Esophagus (tissue), 2 donors: Measurements from ENCODE around the gene OTC. TPM values are rescaled to one million over a fixed set of nuclear protein-coding genes. Genes with fewer than 3 reads are reported as not detected.

ENCODE experiments used
- H3K27ac ChIP-seq, 2 donors: one replicate each; pipeline ENCODE4 v1.5.1; 2013; ENCODE audit warnings: low read depth in 2 of 2, mild to moderate bottlenecking in 2 of 2, inconsistent platforms in 1 of 2, low read length in 1 of 2, moderate library complexity in 1 of 2
- H3K27me3 ChIP-seq, 2 donors: one replicate each; pipeline ENCODE4 v1.6.1; 2013; ENCODE audit warnings: low read length in 2 of 2, control low read depth in 1 of 2, mild to moderate bottlenecking in 1 of 2; ENCODE audit not compliant: insufficient read depth in 2 of 2, control insufficient read depth in 1 of 2
- H3K36me3 ChIP-seq, 2 donors: one replicate each; pipeline ENCODE4 v1.6.1; 2013; ENCODE audit warnings: low read length in 1 of 2; ENCODE audit not compliant: control insufficient read depth in 2 of 2, insufficient read depth in 2 of 2
- H3K4me1 ChIP-seq, 2 donors: one replicate each; pipeline ENCODE4 v1.6.1; 2013; ENCODE audit warnings: low read length in 1 of 2; ENCODE audit not compliant: control insufficient read depth in 2 of 2, insufficient read depth in 2 of 2
- H3K4me3 ChIP-seq, 2 donors: one replicate each; pipeline ENCODE4 v1.5.1; 2013; ENCODE audit warnings: low read length in 2 of 2, mild to moderate bottlenecking in 2 of 2, low read depth in 1 of 2, moderate library complexity in 1 of 2
- H3K9me3 ChIP-seq, 2 donors: one replicate each; pipeline ENCODE4 v1.6.1; 2013; ENCODE audit warnings: mild to moderate bottlenecking in 2 of 2, low read depth in 1 of 2, low read length in 1 of 2, moderate library complexity in 1 of 2; ENCODE audit not compliant: control insufficient read depth in 2 of 2, insufficient read depth in 1 of 2
- WGBS, 2 donors: extraction: QIAGEN DNeasy Blood & Tissue Kit; methylation state at CpG; one replicate each; pipeline ENCODE4 v1.1.7; 2013; 5-methylcytosine and 5-hydroxymethylcytosine counted together
- polyA plus RNA-seq, 2 donors: library from polyadenylated mRNA; stranded (reverse); fragments of 200-250 nt; gene quantifications; one replicate each; pipeline ENCODE4 v1.2.3, GENCODE V29; 2013
- donor health status: healthy with polysubstance abuse.
- donor health status: Bipolar disorder and iron deficiency.

OTC gene
- polyA plus RNA-seq, 2 donors: 0.12 to 0.20 TPM

DNA sequence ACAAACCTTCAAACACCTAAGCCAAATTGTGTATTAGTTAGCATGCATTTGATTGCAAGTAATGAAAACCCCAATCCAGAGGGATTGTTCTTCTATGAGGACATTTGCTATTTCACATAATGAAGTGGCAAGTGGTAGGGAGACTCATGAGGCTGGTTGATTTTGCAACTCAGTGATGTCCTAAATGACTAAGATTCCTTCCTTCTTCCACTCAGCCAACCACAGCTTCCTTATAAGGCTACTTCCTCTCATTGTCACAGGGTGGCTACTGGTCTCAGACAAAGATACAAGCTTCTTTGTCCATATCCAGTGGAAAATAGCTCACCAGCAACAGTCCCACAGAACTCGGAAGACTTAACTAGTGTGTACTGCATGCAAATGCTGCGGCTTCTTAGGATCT lies 5.3 kb upstream of the OTC start:
- Histone ChIP-seq H3K36me3 (no peaks in the 10 kb centered on the region), H3K9me3 (no peaks in the 10 kb centered on the region), H3K27ac (no peak overlapping the region), H3K4me1 (no peaks in the 10 kb centered on the region), H3K4me3 (no peak overlapping the region), H3K27me3 (no peaks in the 10 kb centered on the region)
- 70 to 77% methylated on average over 2 of the region's 2 CpGs for WGBS, 2 donors

DNA sequence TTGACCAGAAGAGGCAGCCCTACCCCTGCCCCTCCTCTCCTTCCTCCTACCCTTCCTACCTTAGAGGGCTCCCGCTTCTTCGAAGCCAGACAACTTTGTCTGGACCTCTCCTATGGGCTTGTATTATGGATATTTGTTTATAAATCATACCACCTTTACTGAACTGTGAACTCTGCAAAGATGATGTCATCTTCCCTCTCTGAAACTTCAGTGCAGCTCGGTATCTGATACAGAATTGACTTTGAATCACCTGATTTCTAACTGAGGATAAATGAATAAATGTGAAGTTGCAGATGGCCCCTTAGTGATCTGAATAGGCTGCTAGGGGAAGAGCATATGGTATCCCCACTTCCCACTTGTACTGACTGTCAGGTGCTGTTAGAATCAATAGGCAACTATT lies 1.1 kb upstream of the OTC start:
- Histone ChIP-seq H3K36me3 (no peaks in the 10 kb centered on the region), H3K4me3 (no peak overlapping the region), H3K4me1 (no peaks in the 10 kb centered on the region), H3K27me3 (peaks cover 0 to 4% of the 10 kb centered on the region in 2 donors), H3K9me3 (no peaks in the 10 kb centered on the region), H3K27ac (no peak overlapping the region)
- WGBS, 2 donors: 72 to 90% methylated on average over 3 of the region's 3 CpGs

DNA sequence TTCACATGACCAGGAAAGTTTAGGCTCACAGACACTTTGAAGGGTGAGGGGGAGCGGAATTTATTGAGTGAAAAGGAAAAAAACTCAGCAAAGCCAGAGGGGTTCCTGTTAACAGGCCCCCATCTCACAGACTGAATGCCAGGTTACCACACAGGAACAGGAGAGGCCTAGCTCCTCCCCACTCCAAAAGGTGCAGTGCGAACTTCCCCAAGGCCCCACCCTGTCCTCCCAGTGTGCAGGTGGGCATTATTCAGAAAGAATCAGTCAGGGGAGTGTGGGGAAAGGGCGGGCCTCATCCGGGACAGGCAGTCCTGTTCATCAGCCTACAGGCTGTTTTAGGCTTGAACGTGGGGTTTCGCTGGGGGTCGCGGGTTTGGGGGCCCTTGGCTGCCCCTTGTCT lies 4.0 kb downstream of the OTC start:
- no peak overlapping the region for H3K4me3 ChIP-seq
- no peaks in the 10 kb centered on the region for H3K9me3 ChIP-seq
- H3K36me3 ChIP-seq: no peaks in the 10 kb centered on the region
- H3K27me3 ChIP-seq: peaks cover 0 to 4% of the 10 kb centered on the region in 2 donors
- 61 to 91% methylated on average over 8 of the region's 8 CpGs for WGBS, 2 donors
- no peak overlapping the region for H3K27ac ChIP-seq
- H3K4me1 ChIP-seq: no peaks in the 10 kb centered on the region

DNA sequence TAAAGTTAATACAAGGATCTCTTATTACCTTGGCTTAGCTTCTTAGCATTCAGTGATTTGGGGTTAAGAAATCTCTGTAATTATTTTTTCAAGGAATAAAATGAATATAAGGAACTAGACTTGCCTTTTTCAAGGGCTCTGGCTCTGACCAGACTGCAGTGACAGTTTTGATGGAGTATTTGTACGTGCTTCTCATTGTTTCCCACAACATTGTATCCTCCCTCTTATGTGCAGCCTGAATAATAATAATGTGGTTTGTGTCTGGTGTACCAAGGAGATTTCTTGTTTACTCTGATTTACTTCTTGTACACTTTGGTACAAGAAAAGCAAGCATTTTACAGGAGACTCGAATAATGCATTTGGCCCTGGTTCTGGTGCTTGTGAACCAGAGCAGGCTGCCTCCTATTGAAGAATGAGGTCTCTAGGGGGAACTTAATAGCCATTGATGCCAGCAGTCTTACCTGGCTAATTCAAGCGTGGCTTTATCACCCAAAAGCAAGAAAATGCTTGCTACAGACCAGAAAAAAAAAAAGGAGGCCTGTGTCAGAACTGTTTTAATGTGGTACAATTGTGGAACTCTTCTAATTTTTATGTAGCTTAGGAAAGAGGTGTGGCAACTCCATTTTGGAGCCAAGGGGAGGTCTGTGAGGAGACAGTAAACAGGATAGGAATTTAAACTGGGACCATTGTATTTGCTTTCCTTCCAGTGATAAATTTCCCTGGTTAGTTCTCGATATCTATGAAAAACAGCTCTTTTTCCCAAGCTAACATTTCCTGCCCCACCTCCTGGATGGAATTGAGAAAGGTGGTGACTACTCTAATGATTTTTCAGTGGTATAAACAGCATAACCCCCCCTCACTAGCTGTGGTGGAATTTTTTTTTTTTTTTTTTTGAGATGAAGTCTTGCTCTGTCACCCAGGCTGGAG lies 5.6 kb downstream of the OTC start:
- Histone ChIP-seq H3K4me1 (no peaks in the 10 kb centered on the region), H3K27ac (no peak overlapping the region), H3K36me3 (no peaks in the 10 kb centered on the region), H3K27me3 (peaks cover 0 to 4% of the 10 kb centered on the region in 2 donors), H3K4me3 (no peak overlapping the region), H3K9me3 (no peaks in the 10 kb centered on the region)
- 46 to 52% methylated on average over 4 of the region's 4 CpGs for WGBS, 2 donors

DNA sequence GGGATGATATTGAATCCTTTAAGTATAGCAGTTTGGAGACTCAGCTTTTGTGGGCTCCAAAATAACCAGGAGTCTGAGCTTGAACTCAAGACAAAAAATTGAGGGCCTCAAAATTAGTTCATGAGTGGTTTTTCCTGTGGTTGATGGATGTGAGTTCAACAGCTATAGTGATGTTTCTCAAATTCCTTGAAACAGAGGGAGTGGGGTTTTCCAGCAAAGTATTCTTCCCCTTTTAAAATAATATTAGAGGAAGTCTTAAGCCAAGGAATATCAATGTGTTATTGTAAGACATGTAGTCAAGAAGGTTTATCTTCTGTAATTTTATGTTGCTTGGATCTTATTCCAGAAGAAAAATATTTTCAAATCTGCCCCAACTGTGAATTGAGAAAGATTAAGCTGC lies 10.6 kb downstream of the OTC start:
- no peaks in the 10 kb centered on the region for H3K4me1 ChIP-seq
- H3K9me3 ChIP-seq: no peaks in the 10 kb centered on the region
- H3K27ac ChIP-seq: no peak overlapping the region
- no peaks in the 10 kb centered on the region for H3K36me3 ChIP-seq
- no peak overlapping the region for H3K4me3 ChIP-seq
- no peaks in the 10 kb centered on the region for H3K27me3 ChIP-seq

DNA sequence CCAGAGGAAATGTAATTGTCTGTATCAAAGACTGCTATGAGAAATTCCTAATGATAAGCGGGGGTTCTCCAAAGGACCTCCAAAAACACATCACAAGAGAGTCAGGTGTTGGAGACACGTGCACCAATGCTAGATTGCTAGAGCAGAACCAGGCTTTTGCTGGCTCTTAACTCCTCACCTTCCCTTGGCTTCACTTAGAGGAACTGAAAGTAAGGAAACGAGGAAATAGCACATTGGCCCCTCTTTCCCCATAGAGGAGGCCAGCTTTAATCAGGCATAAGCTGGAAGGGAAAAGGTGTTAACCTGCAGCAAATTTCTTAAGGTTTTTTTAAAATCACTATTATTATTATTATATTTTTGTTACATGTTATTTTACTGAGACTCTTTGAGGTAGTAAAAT lies 13.6 kb downstream of the OTC start:
- Histone ChIP-seq H3K4me3 (no peak overlapping the region), H3K9me3 (no peaks in the 10 kb centered on the region), H3K27ac (no peak overlapping the region), H3K4me1 (no peaks in the 10 kb centered on the region), H3K36me3 (no peaks in the 10 kb centered on the region), H3K27me3 (no peaks in the 10 kb centered on the region)
- 37 to 68% methylated on average over 3 of the region's 3 CpGs for WGBS, 2 donors

DNA sequence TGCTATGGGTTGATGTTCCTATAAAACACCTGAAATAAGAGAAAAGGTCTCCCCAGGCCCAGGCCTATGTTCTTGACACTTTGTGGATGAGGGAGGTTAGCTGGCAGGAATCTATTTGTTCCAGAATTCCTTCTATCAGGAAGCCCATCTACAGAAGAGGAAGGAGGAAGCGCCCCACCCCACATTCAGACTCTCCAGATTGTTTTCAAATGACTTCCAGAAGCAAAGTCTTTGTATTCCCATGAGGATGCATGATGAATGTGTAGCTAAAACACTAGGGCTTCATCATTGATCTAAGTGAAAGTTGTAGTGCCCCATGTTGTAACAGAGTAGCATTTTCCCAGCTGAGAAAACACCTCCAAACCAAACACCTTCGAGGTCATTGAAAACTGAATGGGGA lies 16.4 kb downstream of the OTC start:
- no peaks in the 10 kb centered on the region for H3K9me3 ChIP-seq
- H3K4me1 ChIP-seq: no peaks in the 10 kb centered on the region
- WGBS, 2 donors: 69 to 71% methylated on average over 2 of the region's 2 CpGs
- no peak overlapping the region for H3K27ac ChIP-seq
- no peaks in the 10 kb centered on the region for H3K36me3 ChIP-seq
- H3K27me3 ChIP-seq: no peaks in the 10 kb centered on the region
- H3K4me3 ChIP-seq: no peak overlapping the region

DNA sequence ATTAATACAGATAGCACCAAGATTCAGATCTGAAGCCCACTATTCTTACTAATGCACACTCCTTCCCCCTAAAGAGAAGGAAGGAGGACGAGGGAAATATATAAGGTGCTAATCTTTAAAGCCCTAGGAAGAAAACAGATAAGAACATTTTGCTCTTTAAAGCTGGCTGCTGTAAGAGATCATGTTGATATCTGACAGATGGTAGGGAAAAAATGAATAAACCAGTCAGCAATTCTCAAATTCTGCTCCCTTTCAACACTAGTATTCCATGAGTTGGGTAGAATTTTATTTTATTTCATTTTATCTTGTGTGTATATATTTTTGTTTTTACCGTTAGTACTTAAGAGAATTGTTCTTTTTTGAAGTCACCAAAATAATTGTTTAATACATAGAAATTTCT lies 19.2 kb downstream of the OTC start:
- no peak overlapping the region for H3K27ac ChIP-seq
- no peak overlapping the region for H3K4me3 ChIP-seq
- H3K36me3 ChIP-seq: no peaks in the 10 kb centered on the region
- 59 to 72% methylated on average over 2 of the region's 2 CpGs for WGBS, 2 donors
- peaks cover 0 to 10% of the 10 kb centered on the region in 2 donors for H3K27me3 ChIP-seq
- H3K4me1 ChIP-seq: no peaks in the 10 kb centered on the region
- H3K9me3 ChIP-seq: no peaks in the 10 kb centered on the region

DNA sequence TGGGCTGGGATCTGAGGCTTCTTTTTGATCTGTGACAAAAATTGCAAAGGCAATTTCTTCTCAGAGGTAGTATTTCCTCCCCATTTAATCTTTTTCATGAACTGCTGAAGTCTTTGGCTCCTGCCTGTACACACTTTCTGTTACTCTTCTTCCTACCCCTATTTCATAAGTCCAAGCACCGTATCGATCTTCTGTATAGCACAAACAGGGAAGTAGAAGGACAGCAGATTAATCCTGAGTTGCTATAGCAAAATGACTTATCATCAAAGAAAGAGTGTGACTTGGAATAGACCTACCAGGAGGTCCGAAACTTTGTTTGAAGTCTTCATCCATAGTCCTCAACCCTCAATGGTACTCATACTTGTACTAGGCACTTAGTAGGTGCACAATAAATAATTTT lies 22.0 kb downstream of the OTC start:
- Histone ChIP-seq H3K27ac (no peak overlapping the region), H3K4me1 (no peaks in the 10 kb centered on the region), H3K9me3 (no peaks in the 10 kb centered on the region), H3K27me3 (peaks cover 0 to 10% of the 10 kb centered on the region in 2 donors), H3K4me3 (no peak overlapping the region), H3K36me3 (no peaks in the 10 kb centered on the region)
- WGBS, 2 donors: 88 to 96% methylated on average over 3 of the region's 3 CpGs

DNA sequence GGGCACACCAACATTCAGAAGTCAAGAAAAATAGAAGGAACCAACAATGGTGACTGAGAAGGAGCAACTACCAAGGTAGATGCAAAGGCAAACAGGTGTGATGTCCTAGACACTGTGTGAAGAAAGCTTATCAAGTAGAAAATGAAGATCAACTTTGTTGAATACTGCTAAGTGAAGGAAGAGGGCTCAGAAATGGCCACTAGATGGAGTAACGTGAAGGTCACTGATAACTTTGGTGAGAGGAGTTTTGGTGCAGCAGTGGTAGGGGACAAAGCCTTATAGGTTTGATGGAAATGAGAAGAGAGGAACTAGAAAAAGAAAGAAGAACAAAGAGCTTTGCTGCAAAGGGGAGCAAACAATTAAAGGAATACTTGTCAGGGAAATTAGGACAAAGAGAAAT lies 23.5 kb downstream of the OTC start:
- 23 to 32% methylated on average over 1 of the region's 1 CpG for WGBS, 2 donors
- Histone ChIP-seq H3K36me3 (no peaks in the 10 kb centered on the region), H3K27me3 (peaks cover 0 to 10% of the 10 kb centered on the region in 2 donors), H3K4me3 (no peak overlapping the region), H3K9me3 (no peaks in the 10 kb centered on the region), H3K4me1 (no peaks in the 10 kb centered on the region), H3K27ac (no peak overlapping the region)
